Stimulated activated CD4-positive, alpha-beta T cell treated with anti-CD3 and anti-CD28 coated beads, Interleukin-2, amount 100 ng/mL, for 4 hours (primary cell): Measurements from ENCODE around the gene PRKN.
"Not testable (repeated sequence)": the region's sequence is repeated elsewhere in the genome, so short reads cannot be mapped to it uniquely, and the experiment has no call there.

Experiments
- DNase-seq: peaks from one replicate; pipeline ENCODE4 v3.0.0-alpha.2; 2020; ENCODE audit warnings: low read depth

Gene PRKN

GRCh38 chr6:161894436-161894835, 833.1 kb downstream of the PRKN start:
- DNase-seq: no peak

- DNase-seq: no peak
Observed at GRCh38 chr6:161891542-161891941, 836.0 kb downstream of the PRKN start.

- no peak for DNase-seq
Observed at GRCh38 chr6:161890832-161891297, 836.7 kb downstream of the PRKN start.

- DNase-seq: no peak
Observed at GRCh38 chr6:161890133-161890831, 837.3 kb downstream of the PRKN start.

GRCh38 chr6:161889324-161889723, 838.2 kb downstream of the PRKN start:
- DNase-seq: no peak

GRCh38 chr6:161886545-161886944, 841.0 kb downstream of the PRKN start:
- not testable (repeated sequence) for DNase-seq

GRCh38 chr6:161884782-161885181, 842.8 kb downstream of the PRKN start:
- DNase-seq: no peak

- DNase-seq: no peak
Observed at GRCh38 chr6:161882196-161882765, 845.3 kb downstream of the PRKN start.

GRCh38 chr6:161880056-161880455, 847.5 kb downstream of the PRKN start:
- no peak for DNase-seq

GRCh38 chr6:161876231-161876630, 851.3 kb downstream of the PRKN start:
- no peak for DNase-seq

- no peak for DNase-seq
Observed at GRCh38 chr6:161870236-161870901, 857.2 kb downstream of the PRKN start.

GRCh38 chr6:161869491-161869890, 858.1 kb downstream of the PRKN start:
- no peak for DNase-seq

GRCh38 chr6:161866570-161866969, 861.0 kb downstream of the PRKN start:
- DNase-seq: no peak

GRCh38 chr6:161861061-161861460, 866.5 kb downstream of the PRKN start:
- not testable (repeated sequence) for DNase-seq

- no peak for DNase-seq
Observed at GRCh38 chr6:161853657-161854056, 873.9 kb downstream of the PRKN start.

- not testable (repeated sequence) for DNase-seq
Observed at GRCh38 chr6:161851486-161851885, 876.1 kb downstream of the PRKN start.

GRCh38 chr6:161850562-161850961, 877.0 kb downstream of the PRKN start:
- DNase-seq: no peak

GRCh38 chr6:161847628-161848027, 879.9 kb downstream of the PRKN start:
- DNase-seq: no peak

GRCh38 chr6:161844804-161845203, 882.8 kb downstream of the PRKN start:
- no peak for DNase-seq

GRCh38 chr6:161843066-161843465, 884.5 kb downstream of the PRKN start:
- no peak for DNase-seq

- DNase-seq: no peak
Observed at GRCh38 chr6:161840380-161840779, 887.2 kb downstream of the PRKN start.

- DNase-seq: no peak
Observed at GRCh38 chr6:161838306-161839035, 889.1 kb downstream of the PRKN start.

GRCh38 chr6:161837854-161838253, 889.7 kb downstream of the PRKN start:
- DNase-seq: no peak
